Heart left ventricle (tissue), 16 donors: Measurements from ENCODE around the gene BEND7. TPM values are rescaled to one million over a fixed set of nuclear protein-coding genes. Genes with fewer than 3 reads are reported as not detected.
"Not testable (repeated sequence)": the region's sequence is repeated elsewhere in the genome, so short reads cannot be mapped to it uniquely, and the experiment has no call there.

Experiments
- ATAC-seq, 4 donors: fragments of 200-7000 bp; cut with Tn5 transposase; one replicate each; pipeline ENCODE4 v1.9.1; 2020 to 2022; ENCODE audit warnings: moderate library complexity in 4 of 4, mild to moderate bottlenecking in 3 of 4, moderate number of reproducible peaks in 1 of 4
- DNase-seq, 5 donors: peaks; one replicate each; pipeline ENCODE4 v3.0.0-alpha.2; 2020
- H3K27ac ChIP-seq, 12 donors: fragments of 200-600 bp; sonication (generic) in 4 of 12; one replicate each; pipeline versions ENCODE4 v1.5.0 to v1.8.0; 2016 to 2022; ENCODE audit warnings: mild to moderate bottlenecking in 2 of 12
- H3K27me3 ChIP-seq, 9 donors: fragments of 200-600 bp; sonication (generic) in 2 of 9; one replicate each; pipeline versions ENCODE4 v1.5.1 to v1.8.0; 2016 to 2022; ENCODE audit warnings: mild to moderate bottlenecking in 3 of 9
- H3K36me3 ChIP-seq, 9 donors: fragments of 200-600 bp; sonication (generic) in 2 of 9; one replicate each; pipeline versions ENCODE4 v1.5.0 to v1.8.0; 2018 to 2022; ENCODE audit warnings: mild to moderate bottlenecking in 2 of 9
- H3K4me1 ChIP-seq, 12 donors: fragments of 200-600 bp; sonication (generic) in 4 of 12; one replicate each; pipeline versions ENCODE4 v1.5.0 to v1.8.0; 2016 to 2022; ENCODE audit warnings: mild to moderate bottlenecking in 3 of 12
- H3K4me3 ChIP-seq, 12 donors: fragments of 200-600 bp; sonication (generic) in 4 of 12; one replicate each; pipeline versions ENCODE4 v1.5.0 to v1.8.0; 2017 to 2022; ENCODE audit warnings: mild to moderate bottlenecking in 9 of 12, moderate library complexity in 4 of 12
- H3K9me3 ChIP-seq, 12 donors: fragments of 200-600 bp; sonication (generic) in 4 of 12; one replicate each; pipeline versions ENCODE4 v1.5.0 to v1.8.0; 2016 to 2022; ENCODE audit warnings: mild to moderate bottlenecking in 1 of 12
- CTCF ChIP-seq, 12 donors: fragments of 200-600 bp; sonication (generic) in 4 of 12; IDR thresholded peaks; one replicate each; pipeline versions ENCODE4 v1.5.0 to v1.8.0; 2018 to 2022; ENCODE audit warnings: antibody characterized with exemption in 12 of 12, mild to moderate bottlenecking in 5 of 12
- POLR2A ChIP-seq, 2 donors: fragments of 450-650 bp; IDR thresholded peaks; one replicate each; pipeline ENCODE4 v1.6.1; 2017; ENCODE audit warnings: antibody characterized with exemption in 2 of 2, mild to moderate bottlenecking in 2 of 2, moderate library complexity in 2 of 2
- whole genome bisulfite sequencing, 4 donors: extraction: QIAGEN DNeasy Blood & Tissue Kit in 2 of 4; methylation state at CpG; one replicate each; pipeline versions ENCODE4 v1.1.5 to v1.1.7; 2013 to 2018; 5-methylcytosine and 5-hydroxymethylcytosine counted together
- intact Hi-C, 10 donors: fragments of 100-400 bp; cut with DNase I; formaldehyde crosslinking; loops; one replicate each; pipeline versions ENCODE4 v1.11.1 to v1.14.2; 2022
- polyA plus RNA-seq, 2 donors: library from polyadenylated mRNA; stranded (reverse); fragments of 200-250 nt; gene quantifications; one replicate each; pipeline ENCODE4 v1.2.3, GENCODE V29; 2013
- total RNA-seq, 9 donors: library from RNA; depleted of rRNA in 2 of 9; stranded (reverse); fragments of >200 nt in 2 of 9; fragmentation: NEBNext Ultra II Directional in 3 of 9; extraction: Animal tissue kit (Norgen Biotek cat#: 25700) in 3 of 9; gene quantifications; one replicate each; pipeline versions ENCODE4 v1.1.0 to v1.2.4, GENCODE V29; 2016 to 2023
- donor health status: ischemic (EF 13 %, LVEDD 7.1; RV severe dilation, severe dysfunction).
- donor health status: healthy with polysubstance abuse.
- donor health status: DM: no; HTN: yes; CAD: no.
- donor health status: DM: no; HTN: no; CAD: no.
- donor health status: ischemic (EF 25% LVEDD 6.9; RV normal size, moderate dysfunction).
- donor health status: ischemic (EF 25% LVEDD 5.7; RV mildly dilated, moderate dysfunction).
- donor health status: healthy.
- donor health status: DM: yes; HTN: yes; CAD: no.
- donor health status: ischemic (EF 35%, LVEDD 5.7; RV mildly dilated, moderate dysfunction).
- donor health status: nonischemic (EF 11% LVEDD 7.7; RV severe dilation, severe dysfunction).
- donor health status: DM: yes; HTN: yes; CAD: no.
- donor health status: PGD.
- donor health status: ischemic (EF 29% LVEDD 5.4; RV normal size, mild dysfunction).
- donor health status: nonischemic (EF 23%, LVEDD 6.1; RV moderate dilation, normal function).

BEND7 gene
- total and polyA plus RNA-seq, 11 donors: 5.5 to 30.5 (median 11.9) TPM

GRCh38 chr10:13440185-13441061 lies 88.4 kb downstream of the BEND7 start:
- peak overlapping the region in 11 of 12 donors; percentile 1 to 50 (median 36) for H3K4me3 ChIP-seq
- WGBS, 4 donors: 8 to 9% (median 8%) methylated on average over 21 to 30 of the region's 30 CpGs
- H3K4me1 ChIP-seq: peaks cover 0 to 15% (median 13%) of the 10 kb centered on the region in 12 donors
- intact Hi-C loops: loop anchor here in 7 of 10 donors (2.0 to 10.0 kb wide), 5 partner anchors 68 to 278 kb away; partner anchors contain the start of gene MCM10 (in 4 of the 7)
- no peak for TF ChIP-seq POLR2A (IDR thresholded peaks at IDR 0.05)
- peak; percentile 73 to 94 (median 85) for TF ChIP-seq CTCF (IDR thresholded peaks at IDR 0.05)
- H3K27ac ChIP-seq: no peak overlapping the region
- H3K27me3 ChIP-seq: peaks cover 0 to 29% (median 12%) of the 10 kb centered on the region in 9 donors
- no peaks in the 10 kb centered on the region for H3K9me3 ChIP-seq
- peak; percentile 49 to 93 (median 82) for ATAC-seq
- peak; percentile 21 to 68 (median 45) for DNase-seq
- H3K36me3 ChIP-seq: peaks cover 0 to 5% (median 0%) of the 10 kb centered on the region in 9 donors

- Histone ChIP-seq H3K36me3 (no peaks in the 10 kb centered on the region), H3K4me1 (peaks cover 0 to 15% (median 13%) of the 10 kb centered on the region in 12 donors), H3K27ac (no peak overlapping the region), H3K4me3 (peak overlapping the region in 9 of 12 donors; percentile 7 to 50 (median 39)), H3K27me3 (peaks cover 0 to 29% (median 12%) of the 10 kb centered on the region in 9 donors), H3K9me3 (no peaks in the 10 kb centered on the region)
- WGBS, 4 donors: 15 to 23% (median 17%) methylated on average over 21 to 29 of the region's 29 CpGs
- intact Hi-C loops: loop anchor here in 9 of 10 donors (2.0 to 10.0 kb wide), 6 partner anchors 65 to 277 kb away; partner anchors contain the start of gene MCM10 (in 4 of the 9)
- ATAC-seq: peak; percentile 27 to 56 (median 38)
- no peak for TF ChIP-seq POLR2A (IDR thresholded peaks at IDR 0.05)
- no peak for TF ChIP-seq CTCF (IDR thresholded peaks at IDR 0.05)
- no peak for DNase-seq
Measured at GRCh38 chr10:13439313-13440184, 89.3 kb downstream of the BEND7 start.

GRCh38 chr10:13437026-13437555 lies 91.7 kb downstream of the BEND7 start:
- WGBS, 4 donors: 76 to 82% (median 79%) methylated on average over 16 of the region's 16 CpGs
- Histone ChIP-seq H3K27me3 (peaks cover 0 to 28% (median 12%) of the 10 kb centered on the region in 9 donors), H3K36me3 (no peaks in the 10 kb centered on the region), H3K4me1 (peaks cover 0 to 15% (median 13%) of the 10 kb centered on the region in 12 donors), H3K9me3 (no peaks in the 10 kb centered on the region), H3K27ac (no peak overlapping the region), H3K4me3 (no peak overlapping the region)
- TF ChIP-seq POLR2A (IDR thresholded peaks at IDR 0.05) (no peak), CTCF (IDR thresholded peaks at IDR 0.05) (no peak)
- ATAC-seq: no peak
- no peak for DNase-seq
- intact Hi-C loops: loop anchor here in 1 of 10 donors (10.0 kb wide), 1 partner anchor 62 kb away; no protein-coding TSS in a partner anchor

GRCh38 chr10:13427943-13428342 lies 100.9 kb downstream of the BEND7 start:
- ATAC-seq, DNase-seq, H3K4me3 ChIP-seq, H3K36me3 ChIP-seq, H3K4me1 ChIP-seq, H3K27ac ChIP-seq, intact Hi-C loops, H3K27me3 ChIP-seq: not testable (repeated sequence)
- peaks cover 0 to 12% (median 0%) of the 10 kb centered on the region in 12 donors for H3K9me3 ChIP-seq
- WGBS, 4 donors: 87 to 92% (median 90%) methylated on average over 8 of the region's 8 CpGs
